Measurements from ENCODE around the gene ATP6V0E1. TPM values are rescaled to one million over a fixed set of nuclear protein-coding genes. Genes with fewer than 3 reads are reported as not detected.
A peak's percentile ranks its signal among the peaks of the same experiment; 100 is the strongest.
"Not testable (repeated sequence)": the region's sequence is repeated elsewhere in the genome, so short reads cannot be mapped to it uniquely, and the experiment has no call there.

ATP6V0E1 gene
- total RNA-seq, 1 donor from 2014 or later: 103 TPM

DNA sequence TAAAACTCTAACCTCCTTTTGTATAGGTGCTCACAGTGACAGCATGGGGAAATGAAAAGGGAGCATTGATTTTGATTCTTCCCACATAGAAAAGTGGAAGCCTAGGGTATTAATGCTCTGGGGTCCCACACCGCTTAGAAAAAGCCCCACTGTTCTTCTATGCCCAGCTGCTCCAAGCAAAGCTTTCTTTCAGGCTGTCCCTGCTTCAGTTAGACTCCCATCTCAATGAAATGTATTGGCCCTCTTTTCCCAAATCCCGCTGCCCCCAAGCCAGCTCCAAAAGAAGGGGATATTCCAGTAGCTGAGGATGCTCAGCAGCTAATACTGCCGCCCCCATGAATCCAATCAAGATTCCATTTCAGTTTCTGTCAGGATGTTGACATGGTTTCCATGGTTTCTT is 55.6 kb downstream of the ATP6V0E1 start:
- no peak for DNase-seq

DNA sequence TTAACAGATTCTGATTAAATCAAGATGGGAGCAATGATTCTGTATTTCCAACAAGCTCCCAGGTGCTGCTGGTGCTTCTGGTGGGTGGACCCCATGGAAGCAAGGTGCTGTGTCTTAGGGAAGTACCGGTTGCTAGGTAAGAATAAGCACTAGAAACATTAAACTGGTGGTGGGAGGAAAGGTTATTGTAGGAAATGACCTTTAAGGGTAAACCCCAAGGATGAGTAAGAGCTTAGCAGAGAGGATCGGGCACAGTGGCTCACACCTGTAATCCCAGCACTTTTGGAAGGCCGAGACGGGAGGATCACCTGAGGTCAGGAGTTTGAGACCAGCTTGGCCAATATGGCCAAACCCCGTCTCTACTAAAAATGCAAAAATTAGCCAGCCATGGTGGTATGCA is 56.4 kb downstream of the ATP6V0E1 start:
- no peak for DNase-seq

DNA sequence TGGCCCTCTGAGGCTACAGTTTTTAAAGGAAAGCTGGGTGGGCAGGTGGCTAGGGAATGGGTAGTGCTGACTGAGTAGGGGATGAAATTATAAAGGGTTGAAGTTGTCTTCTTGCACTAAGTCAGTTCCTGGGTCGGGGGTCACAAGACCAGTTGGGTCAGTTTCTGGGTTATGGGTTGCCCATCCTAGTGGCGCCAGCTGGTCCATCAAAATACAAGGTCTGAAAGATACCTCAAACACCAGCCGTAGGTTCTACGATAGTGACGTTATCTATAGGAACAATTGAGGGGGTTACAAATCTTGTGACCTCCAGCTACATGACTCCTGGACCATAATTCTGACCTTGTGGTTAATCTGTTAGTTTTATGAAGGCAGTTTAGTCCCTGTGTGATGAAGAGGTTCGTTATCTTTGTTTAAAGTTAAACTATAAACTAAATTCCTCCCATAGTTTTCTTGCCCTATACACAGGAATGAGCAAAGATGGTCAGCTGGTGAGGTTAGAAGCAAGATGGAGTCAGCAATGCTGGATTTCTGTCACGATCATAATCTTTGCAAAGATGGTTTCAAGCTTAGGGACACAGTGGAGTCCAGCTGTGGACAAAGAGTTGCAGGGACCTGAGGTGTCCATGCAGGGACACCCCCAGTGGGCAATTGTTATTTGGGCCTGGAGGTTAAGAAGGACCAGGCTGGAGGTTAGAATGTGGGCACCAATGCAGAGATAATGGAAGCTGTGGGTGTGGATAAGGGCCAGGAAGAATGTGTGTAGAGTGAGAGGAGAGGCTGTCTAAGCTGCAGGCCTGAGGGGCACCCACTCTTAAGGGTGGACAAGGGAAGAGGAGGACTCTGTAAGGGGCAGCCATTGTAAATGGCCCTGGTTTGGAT is 58.6 kb downstream of the ATP6V0E1 start:
- no peak for DNase-seq

GRCh38 chr5:173042763-173043107 is 59.2 kb downstream of the ATP6V0E1 start:
- DNase-seq: no peak

DNA sequence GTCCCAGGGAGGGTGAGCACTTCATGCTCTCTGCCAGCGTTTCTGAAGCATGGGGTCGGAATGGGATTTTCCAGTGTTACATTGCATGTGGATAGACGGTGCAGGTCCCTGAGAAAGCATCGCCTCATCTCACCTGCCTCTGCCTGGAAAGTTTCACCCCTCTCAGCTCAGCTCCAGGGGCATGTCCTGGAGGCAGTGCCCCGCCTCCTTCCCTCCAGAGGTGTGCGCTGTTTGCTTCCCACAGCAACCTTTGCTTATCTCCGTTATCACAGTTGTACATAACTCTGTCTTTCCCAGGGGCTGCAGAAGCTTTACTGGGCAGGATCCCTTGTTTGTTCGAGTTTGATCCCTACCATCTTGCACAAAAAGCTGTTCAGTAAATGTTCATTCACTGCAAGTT is 61.9 kb downstream of the ATP6V0E1 start:
- DNase-seq: no peak

DNA sequence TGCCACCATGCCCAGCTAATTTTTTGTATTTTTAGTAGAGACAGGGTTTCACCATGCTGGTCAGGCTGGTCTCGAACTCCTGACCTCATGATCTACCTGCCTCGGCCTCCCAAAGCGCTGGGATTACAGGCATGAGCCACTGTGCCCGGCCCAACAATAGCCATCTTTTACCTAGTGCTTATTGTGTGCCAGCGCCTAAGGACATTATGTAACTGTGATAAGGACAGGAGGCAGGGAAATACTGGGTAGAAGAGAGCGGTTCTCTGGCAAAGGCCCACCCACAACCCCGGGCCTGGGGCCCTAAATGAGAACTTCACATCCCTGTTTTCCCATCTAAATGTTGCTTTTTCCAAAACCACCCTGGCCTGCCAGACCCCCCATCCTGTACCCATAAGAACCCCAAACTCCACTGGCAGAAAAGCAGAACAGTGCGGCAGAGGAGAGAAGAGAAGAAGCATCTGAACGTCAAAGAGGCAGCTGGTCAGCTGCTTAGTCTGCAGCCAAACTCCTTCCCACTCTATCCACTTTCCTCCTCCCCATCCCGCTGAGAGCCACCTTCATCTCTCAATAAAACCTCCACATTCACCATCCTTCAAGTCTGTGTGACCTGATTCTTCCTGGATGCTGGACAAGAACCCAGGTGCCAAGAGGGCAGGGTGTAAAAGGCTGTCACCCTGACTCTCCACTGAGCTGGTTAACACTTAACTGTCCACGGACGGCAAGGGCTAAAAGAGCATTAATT is 63.7 kb downstream of the ATP6V0E1 start:
- DNase-seq: not testable (repeated sequence)

- DNase-seq: no peak
Observed at GRCh38 chr5:173047838-173048105, 64.2 kb downstream of the ATP6V0E1 start.

DNA sequence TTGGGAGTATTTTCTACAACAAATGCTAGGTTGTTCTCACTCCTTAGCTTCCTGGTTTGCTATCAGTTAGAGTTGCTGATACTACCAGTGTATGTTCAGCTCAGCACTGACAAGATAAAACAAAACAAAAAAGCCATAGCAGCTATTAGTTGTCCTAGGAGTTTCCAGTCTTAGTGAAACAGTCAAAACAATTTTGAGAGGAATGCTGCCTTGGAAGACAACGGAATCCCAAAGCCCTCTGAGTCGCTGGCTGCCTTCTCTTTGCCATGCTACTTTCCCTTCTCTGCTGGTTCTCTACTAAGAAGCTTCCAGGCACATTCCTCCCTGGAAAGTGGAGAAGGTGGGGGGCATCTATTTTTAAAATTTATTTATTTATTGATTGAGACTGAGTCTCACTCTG is 67.2 kb downstream of the ATP6V0E1 start:
- no peak for DNase-seq

DNA sequence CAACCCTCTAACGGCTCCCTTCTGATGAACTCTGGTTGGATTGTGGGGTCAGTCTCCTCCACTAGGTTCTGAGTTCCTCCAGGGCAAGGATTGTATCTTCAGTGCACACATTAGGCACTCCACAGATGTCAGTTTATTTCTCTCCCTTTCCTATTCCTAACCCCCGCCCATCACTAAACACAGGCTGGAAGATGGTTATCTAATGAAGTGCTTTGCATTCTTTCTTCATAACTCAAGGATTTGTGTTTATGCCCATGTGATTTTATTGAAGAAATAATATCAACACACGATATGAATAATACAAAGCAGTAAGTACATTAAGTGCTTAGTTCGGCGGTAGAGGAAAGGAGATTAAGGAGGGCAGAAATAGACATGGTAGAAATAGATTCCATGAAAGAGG is 68.2 kb downstream of the ATP6V0E1 start:
- DNase-seq: no peak

- DNase-seq: no peak
Observed at GRCh38 chr5:173053041-173053440, 69.5 kb downstream of the ATP6V0E1 start.

GRCh38 chr5:173055042-173055721 is 71.6 kb downstream of the ATP6V0E1 start:
- DNase-seq: no peak

DNA sequence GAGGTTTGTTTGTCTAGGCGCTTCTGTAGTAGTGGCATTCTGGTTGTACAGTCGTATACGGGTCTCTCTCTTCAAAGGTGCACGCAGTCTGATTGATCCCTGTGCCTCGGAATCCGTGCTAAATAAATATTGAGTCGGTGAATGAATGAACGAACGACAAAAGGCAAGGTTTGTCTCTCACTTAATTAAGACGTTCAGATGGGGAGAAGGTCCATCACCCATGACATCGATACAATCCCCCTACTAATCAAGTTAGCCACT is 72.1 kb downstream of the ATP6V0E1 start:
- no peak for DNase-seq

- DNase-seq: peak; percentile 97
Observed at GRCh38 chr5:173055983-173056782, 72.6 kb downstream of the ATP6V0E1 start, which contains the start of gene CREBRF. CREBRF (plus strand) TSS chr5:173056352; CDS start chr5:173080776, 24,424 bp downstream.

GRCh38 chr5:173056783-173057061 is 73.2 kb downstream of the ATP6V0E1 start:
- no peak for DNase-seq

DNA sequence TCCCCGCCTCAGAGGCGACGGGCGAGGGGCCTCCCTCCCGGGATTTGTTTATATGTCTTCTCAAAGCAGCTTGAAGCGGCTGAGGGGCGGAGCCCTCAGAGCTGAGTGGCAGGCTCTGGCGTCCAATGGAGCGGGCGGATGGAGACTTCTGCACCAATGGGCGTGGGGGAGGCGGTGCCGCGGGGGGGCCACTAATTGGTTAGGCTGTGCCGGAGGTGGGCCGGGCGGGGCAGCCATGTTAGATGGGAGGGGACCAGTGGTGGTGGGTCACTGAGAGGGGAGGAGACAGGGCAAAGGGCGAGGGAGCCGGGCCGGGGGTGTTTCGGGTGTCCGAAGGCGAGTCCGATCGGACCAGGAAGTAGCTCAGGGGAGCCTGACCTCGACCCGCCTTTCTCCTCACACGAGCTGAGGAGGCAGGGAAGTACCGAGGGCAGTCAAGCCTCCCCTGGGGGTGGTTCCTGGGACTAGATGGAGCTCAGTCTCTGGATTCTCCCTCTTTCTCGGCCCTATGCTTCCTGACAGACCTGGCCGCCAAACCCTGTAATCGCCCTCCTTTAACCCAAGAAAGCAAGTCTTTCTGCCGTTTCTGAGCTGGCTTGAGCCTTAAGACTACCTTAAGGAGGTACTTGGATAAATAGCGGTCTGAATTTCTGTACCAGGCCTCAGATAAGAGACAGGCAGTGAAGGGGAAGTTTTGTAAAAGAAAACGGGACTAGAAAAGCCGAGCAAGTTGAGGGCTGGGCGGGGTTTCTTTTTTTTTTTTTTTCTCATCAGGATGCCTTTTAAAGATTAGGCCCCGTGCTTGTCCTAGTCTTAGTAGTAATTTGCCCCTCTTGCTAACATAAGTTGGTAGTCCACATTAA is 73.7 kb downstream of the ATP6V0E1 start:
- peak; percentile 98 for DNase-seq

GRCh38 chr5:173062141-173062540 is 78.6 kb downstream of the ATP6V0E1 start:
- no peak for DNase-seq

DNA sequence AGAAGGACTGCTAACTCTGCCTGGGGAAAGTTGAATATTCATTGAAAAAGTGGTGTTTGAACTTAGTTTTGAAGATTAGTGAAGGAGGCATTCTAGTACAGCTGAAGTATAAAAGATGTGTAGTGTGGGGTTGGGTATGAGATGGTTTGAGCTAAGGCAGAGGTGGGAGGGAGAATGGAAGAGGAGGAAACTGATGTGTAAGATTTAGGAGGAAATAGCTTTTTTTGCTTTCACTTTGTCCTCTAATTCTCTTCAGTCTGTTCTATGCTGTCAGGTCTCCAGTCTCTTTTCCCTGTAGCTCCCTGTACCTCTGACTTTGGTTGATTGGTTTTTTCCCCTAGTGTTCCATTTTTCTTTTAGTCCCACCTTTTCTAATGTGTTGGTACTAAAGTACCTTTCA is 81.6 kb downstream of the ATP6V0E1 start:
- no peak for DNase-seq

DNA sequence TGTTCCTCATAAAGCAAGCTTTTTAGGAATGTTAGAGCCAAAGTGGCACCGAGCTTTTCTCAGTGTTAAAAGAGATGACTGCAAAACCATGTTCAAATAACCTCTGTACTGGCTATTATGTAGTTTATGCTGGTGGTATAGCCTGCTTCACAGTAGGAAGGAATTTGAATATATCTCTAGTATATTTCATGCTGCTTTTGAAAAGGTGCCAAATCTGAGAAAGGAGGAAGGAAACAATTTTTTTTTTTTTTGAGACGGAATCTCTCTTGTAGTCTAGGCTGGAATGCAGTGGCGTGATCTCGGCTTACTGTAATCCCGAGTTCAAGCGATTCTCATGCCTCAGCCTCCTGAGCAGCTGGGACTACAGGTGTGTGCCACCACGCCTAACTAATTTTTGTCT is 86.1 kb downstream of the ATP6V0E1 start:
- no peak for DNase-seq

- DNase-seq: no peak
Observed at GRCh38 chr5:173075137-173075843, 91.7 kb downstream of the ATP6V0E1 start.

DNA sequence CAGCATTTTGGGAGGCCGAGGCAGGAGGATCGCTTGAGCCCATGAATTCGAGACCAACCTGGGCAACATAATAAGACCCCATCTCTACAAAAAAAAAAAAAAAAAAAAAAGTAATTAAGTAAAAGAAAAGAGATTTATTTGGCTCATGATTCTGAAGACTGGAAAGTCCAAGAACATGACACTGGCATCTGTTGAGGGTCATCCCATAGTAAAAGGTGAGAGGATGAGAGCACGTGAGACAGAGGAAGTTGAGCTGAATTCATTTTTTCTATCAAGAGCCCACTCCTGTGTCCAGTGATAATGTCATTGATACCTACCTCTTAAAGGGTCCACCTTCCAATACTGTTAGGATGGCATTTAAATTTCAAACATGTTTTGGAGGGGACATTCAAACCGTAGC is 92.4 kb downstream of the ATP6V0E1 start:
- DNase-seq: no peak

DNA sequence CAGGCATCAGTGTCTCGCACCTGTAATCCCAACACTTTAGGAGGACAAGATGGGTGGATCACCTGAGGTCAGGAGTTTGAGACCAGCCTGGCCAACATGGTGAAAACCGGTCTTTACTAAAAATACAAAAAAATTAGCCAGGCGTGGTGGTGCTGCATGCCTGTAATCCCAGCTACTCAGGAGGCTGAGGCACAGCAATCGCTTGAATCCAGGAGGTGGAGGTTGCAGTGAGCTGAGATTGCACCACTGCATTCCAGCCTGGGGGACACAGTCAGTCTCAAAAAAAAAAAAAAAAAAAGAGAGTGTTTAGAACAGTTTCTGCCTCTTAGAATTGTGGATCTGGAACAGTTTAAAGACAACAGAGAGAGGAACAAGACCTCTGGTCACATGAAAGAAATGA is 92.9 kb downstream of the ATP6V0E1 start:
- DNase-seq: not testable (repeated sequence)
